Prostate gland (tissue), 2 donors: ENCODE measurements around the gene JARID2.
A peak's percentile ranks its signal among the peaks of the same experiment; 100 is the strongest.

Source experiments
- POLR2AphosphoS5 ChIP-seq: sonication (generic); formaldehyde crosslinking; IDR thresholded peaks from one replicate; pipeline ENCODE4 v1.6.1; 2017; ENCODE audit warnings: antibody characterized with exemption
- TF ChIP-seq, protein P1 (sequence below), 4 experiments: fragments of 200-600 bp in 2 of 4; fragments of 450-650 bp in 2 of 4; sonication (generic) in 2 of 4; IDR thresholded peaks; 1 replicate in 3 of 4; 2 replicates in 1 of 4; pipeline ENCODE4 v1.5.1; 2016 to 2019; ENCODE audit warnings: antibody characterized with exemption in 4 of 4, mild to moderate bottlenecking in 2 of 4, moderate library complexity in 2 of 4

DNA sequence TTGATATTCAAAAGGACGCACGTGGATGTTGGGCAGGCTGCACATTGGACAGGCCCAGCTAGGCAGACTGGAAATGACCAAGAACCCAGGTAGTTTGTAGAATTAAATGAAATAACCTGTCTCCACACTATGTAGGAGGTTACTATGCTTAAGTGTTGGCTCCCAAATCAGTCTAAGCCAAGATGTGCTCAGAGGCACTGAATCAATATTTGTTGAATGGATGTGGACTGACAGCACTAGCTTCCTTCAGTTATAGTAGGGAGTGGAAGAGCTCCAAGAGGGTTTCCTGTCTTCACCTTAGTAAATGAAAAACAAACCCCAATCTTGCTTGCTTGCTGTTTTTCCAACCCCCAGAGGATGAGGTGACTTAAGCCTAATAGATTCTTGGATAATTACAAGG lies 180.5 kb downstream of the JARID2 start:
- TF ChIP-seq POLR2AphosphoS5 = peak; percentile 20
- TF ChIP-seq, protein P1, sequence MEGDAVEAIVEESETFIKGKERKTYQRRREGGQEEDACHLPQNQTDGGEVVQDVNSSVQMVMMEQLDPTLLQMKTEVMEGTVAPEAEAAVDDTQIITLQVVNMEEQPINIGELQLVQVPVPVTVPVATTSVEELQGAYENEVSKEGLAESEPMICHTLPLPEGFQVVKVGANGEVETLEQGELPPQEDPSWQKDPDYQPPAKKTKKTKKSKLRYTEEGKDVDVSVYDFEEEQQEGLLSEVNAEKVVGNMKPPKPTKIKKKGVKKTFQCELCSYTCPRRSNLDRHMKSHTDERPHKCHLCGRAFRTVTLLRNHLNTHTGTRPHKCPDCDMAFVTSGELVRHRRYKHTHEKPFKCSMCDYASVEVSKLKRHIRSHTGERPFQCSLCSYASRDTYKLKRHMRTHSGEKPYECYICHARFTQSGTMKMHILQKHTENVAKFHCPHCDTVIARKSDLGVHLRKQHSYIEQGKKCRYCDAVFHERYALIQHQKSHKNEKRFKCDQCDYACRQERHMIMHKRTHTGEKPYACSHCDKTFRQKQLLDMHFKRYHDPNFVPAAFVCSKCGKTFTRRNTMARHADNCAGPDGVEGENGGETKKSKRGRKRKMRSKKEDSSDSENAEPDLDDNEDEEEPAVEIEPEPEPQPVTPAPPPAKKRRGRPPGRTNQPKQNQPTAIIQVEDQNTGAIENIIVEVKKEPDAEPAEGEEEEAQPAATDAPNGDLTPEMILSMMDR (IDR thresholded peaks at IDR 0.05) = no peak
